HEK293 (cell line): ENCODE data around the gene ZSCAN12.

Experiments used
- GLI2 ChIP-seq: fragments of 450-650 bp; formaldehyde crosslinking; IDR thresholded peaks from 2 replicates; pipeline ENCODE4; 2017; ENCODE audit warnings: missing biosample characterization, missing genetic modification characterization, low read depth, borderline replicate concordance
- KLF1 ChIP-seq: fragments of 450-650 bp; formaldehyde crosslinking; IDR thresholded peaks from 2 replicates; pipeline ENCODE4 v1.5.1; 2016; ENCODE audit warnings: missing biosample characterization, missing genetic modification characterization
- KLF8 ChIP-seq: fragments of 450-650 bp; formaldehyde crosslinking; IDR thresholded peaks from 2 replicates; pipeline ENCODE4 v1.5.1; 2016; ENCODE audit warnings: missing biosample characterization, missing genetic modification characterization
- MZF1 ChIP-seq: fragments of 450-650 bp; formaldehyde crosslinking; IDR thresholded peaks from 2 replicates; pipeline ENCODE4 v1.5.1; 2017; ENCODE audit warnings: missing biosample characterization, missing genetic modification characterization, borderline replicate concordance
- SP2 ChIP-seq: fragments of 450-650 bp; formaldehyde crosslinking; IDR thresholded peaks from 2 replicates; pipeline ENCODE4 v1.5.1; 2016; ENCODE audit warnings: missing biosample characterization, missing genetic modification characterization
- TRIM28 ChIP-seq: IDR thresholded peaks from 2 replicates; pipeline ENCODE4 v1.6.1; 2011; ENCODE audit warnings: low read length, control low read depth, borderline replicate concordance
- ZNF169 ChIP-seq: fragments of 450-650 bp; formaldehyde crosslinking; IDR thresholded peaks from 2 replicates; pipeline ENCODE4 v1.5.1; 2016; ENCODE audit warnings: missing biosample characterization, missing genetic modification characterization
- ZNF184 ChIP-seq: fragments of 450-650 bp; IDR thresholded peaks from 2 replicates; pipeline ENCODE4 v1.5.1; 2018; ENCODE audit warnings: missing biosample characterization, mild to moderate bottlenecking, missing genetic modification characterization
- ZNF302 ChIP-seq: fragments of 450-650 bp; formaldehyde crosslinking; IDR thresholded peaks from 2 replicates; pipeline ENCODE4 v1.5.1; 2016; ENCODE audit warnings: missing biosample characterization, missing genetic modification characterization, low read depth
- ZNF311 ChIP-seq: fragments of 450-650 bp; formaldehyde crosslinking; IDR thresholded peaks from 2 replicates; pipeline ENCODE4 v1.5.1; 2017; ENCODE audit warnings: missing biosample characterization, missing genetic modification characterization, borderline replicate concordance
- ZNF350 ChIP-seq: fragments of 450-650 bp; formaldehyde crosslinking; IDR thresholded peaks from 2 replicates; pipeline ENCODE4 v1.5.0; 2017; ENCODE audit warnings: missing biosample characterization, mild to moderate bottlenecking, missing genetic modification characterization
- ZNF501 ChIP-seq: fragments of 450-650 bp; formaldehyde crosslinking; IDR thresholded peaks from 2 replicates; pipeline ENCODE4 v1.5.1; 2016; ENCODE audit warnings: missing biosample characterization, missing genetic modification characterization
- ZNF548 ChIP-seq: fragments of 450-650 bp; formaldehyde crosslinking; IDR thresholded peaks from 2 replicates; pipeline ENCODE4 v1.5.1; 2016; ENCODE audit warnings: missing biosample characterization, missing genetic modification characterization
- ZNF623 ChIP-seq: fragments of 450-650 bp; formaldehyde crosslinking; IDR thresholded peaks from 2 replicates; pipeline ENCODE4 v1.5.1; 2016; ENCODE audit warnings: missing biosample characterization, missing genetic modification characterization
- ZNF624 ChIP-seq: fragments of 450-650 bp; formaldehyde crosslinking; IDR thresholded peaks from 2 replicates; pipeline ENCODE4 v1.5.1; 2017; ENCODE audit warnings: missing biosample characterization, missing genetic modification characterization
- ZNF660 ChIP-seq: fragments of 450-650 bp; IDR thresholded peaks from 2 replicates; pipeline ENCODE4 v1.5.1; 2018; ENCODE audit warnings: missing biosample characterization, mild to moderate bottlenecking, missing genetic modification characterization
- ZNF677 ChIP-seq: fragments of 450-650 bp; IDR thresholded peaks from 2 replicates; pipeline ENCODE4 v1.5.0; 2018; ENCODE audit warnings: missing biosample characterization, mild to moderate bottlenecking, missing genetic modification characterization, moderate library complexity
- ZSCAN23 ChIP-seq: fragments of 450-650 bp; formaldehyde crosslinking; IDR thresholded peaks from 2 replicates; pipeline ENCODE4 v1.5.1; 2016; ENCODE audit warnings: missing biosample characterization, missing genetic modification characterization
- TF ChIP-seq, protein P1 (sequence below): fragments of 450-650 bp; formaldehyde crosslinking; IDR thresholded peaks from 2 replicates; pipeline ENCODE4 v1.5.1; 2016; ENCODE audit warnings: missing biosample characterization, missing genetic modification characterization, borderline replicate concordance
- TF ChIP-seq, protein P2 (sequence below): fragments of 450-650 bp; formaldehyde crosslinking; IDR thresholded peaks from 2 replicates; pipeline ENCODE4 v1.5.1; 2016; ENCODE audit warnings: missing biosample characterization, missing genetic modification characterization
- TF ChIP-seq, protein P3 (sequence below): fragments of 450-650 bp; IDR thresholded peaks from 2 replicates; pipeline ENCODE4 v1.5.1; 2018; ENCODE audit warnings: missing biosample characterization, missing genetic modification characterization
- TF ChIP-seq, protein P4 (sequence below): fragments of 450-650 bp; formaldehyde crosslinking; IDR thresholded peaks from 2 replicates; pipeline ENCODE4 v1.5.1; 2016; ENCODE audit warnings: missing biosample characterization, missing genetic modification characterization
- TF ChIP-seq, protein P5 (sequence below): fragments of 450-650 bp; formaldehyde crosslinking; IDR thresholded peaks from 2 replicates; pipeline ENCODE4 v1.5.1; 2016; ENCODE audit warnings: missing biosample characterization, missing genetic modification characterization
- TF ChIP-seq, protein P6 (sequence below): fragments of 450-650 bp; formaldehyde crosslinking; IDR thresholded peaks from 2 replicates; pipeline ENCODE4 v1.5.1; 2016; ENCODE audit warnings: missing biosample characterization, missing genetic modification characterization
- TF ChIP-seq, protein P7 (sequence below): fragments of 450-650 bp; formaldehyde crosslinking; IDR thresholded peaks from 2 replicates; pipeline ENCODE4 v1.5.1; 2016; ENCODE audit warnings: missing biosample characterization, missing genetic modification characterization

The ZSCAN12 gene

DNA sequence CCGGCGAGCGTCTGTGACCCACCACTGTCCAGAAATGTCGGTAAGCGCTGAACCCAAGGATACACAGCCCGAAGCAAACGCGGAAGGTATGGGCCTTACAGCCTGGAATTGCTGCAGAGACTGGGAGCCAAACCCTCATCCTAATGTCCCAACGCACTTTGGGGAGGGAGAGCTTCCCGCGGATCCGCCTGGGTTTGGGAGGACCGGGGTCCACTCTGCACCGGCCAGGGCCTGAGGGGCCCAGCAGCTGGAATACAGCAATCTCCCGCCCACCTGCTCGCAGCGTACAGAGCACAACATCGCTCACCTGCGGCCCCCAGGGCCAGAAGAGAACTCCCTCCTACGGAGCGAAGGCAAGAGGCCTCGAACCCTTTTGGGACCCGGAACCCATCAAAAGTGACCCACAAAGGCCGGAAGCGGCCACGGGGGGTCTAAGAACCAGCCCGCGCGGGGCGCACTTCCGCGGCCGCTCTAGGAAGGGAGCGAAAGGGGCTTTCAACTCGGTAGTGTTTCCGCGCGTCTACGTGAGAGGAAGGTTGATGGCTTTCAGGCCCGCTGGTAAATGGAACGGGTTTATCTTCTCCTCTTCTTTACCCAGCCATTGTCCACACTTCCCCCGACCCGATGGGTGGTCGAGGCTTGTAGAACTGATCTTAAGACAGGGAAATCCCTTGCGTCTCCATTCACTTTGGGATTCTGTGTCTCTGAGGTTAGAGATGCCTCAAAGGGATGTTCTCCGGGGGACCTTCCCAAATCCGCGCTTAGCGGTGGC is at the start of gene ZSCAN12 (continued):
- no peak for TF ChIP-seq ZNF350 (tag by site-specific recombination)
- TF ChIP-seq ZNF169 (tag by site-specific recombination), result no peak
- TF ChIP-seq ZNF302 (tag by site-specific recombination), result no peak
- no peak for TF ChIP-seq ZNF677 (tag by site-specific recombination)
- peak; percentile 96 for TF ChIP-seq ZNF660 (tag by site-specific recombination)
- no peak for TF ChIP-seq ZNF624
- TF ChIP-seq GLI2 (tag by site-specific recombination), result no peak
- no peak for TF ChIP-seq ZNF311
- TF ChIP-seq ZSCAN23 (tag by site-specific recombination), result peak; percentile 68; the same call in 1 of the 2 replicates
- no peak for TF ChIP-seq KLF1 (tag by site-specific recombination)
- TF ChIP-seq, protein P1, sequence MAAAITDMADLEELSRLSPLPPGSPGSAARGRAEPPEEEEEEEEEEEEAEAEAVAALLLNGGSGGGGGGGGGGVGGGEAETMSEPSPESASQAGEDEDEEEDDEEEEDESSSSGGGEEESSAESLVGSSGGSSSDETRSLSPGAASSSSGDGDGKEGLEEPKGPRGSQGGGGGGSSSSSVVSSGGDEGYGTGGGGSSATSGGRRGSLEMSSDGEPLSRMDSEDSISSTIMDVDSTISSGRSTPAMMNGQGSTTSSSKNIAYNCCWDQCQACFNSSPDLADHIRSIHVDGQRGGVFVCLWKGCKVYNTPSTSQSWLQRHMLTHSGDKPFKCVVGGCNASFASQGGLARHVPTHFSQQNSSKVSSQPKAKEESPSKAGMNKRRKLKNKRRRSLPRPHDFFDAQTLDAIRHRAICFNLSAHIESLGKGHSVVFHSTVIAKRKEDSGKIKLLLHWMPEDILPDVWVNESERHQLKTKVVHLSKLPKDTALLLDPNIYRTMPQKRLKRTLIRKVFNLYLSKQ (tag by site-specific recombination), result no peak
- no peak for TF ChIP-seq ZNF548 (tag by site-specific recombination)
- peak; percentile 67; the same call in 1 of the 2 replicates for TF ChIP-seq MZF1 (tag by site-specific recombination)
- peak; percentile 47; the same call in 1 of the 2 replicates for TF ChIP-seq ZNF184 (tag by site-specific recombination)
- TF ChIP-seq ZNF623, result 0 out of 2 replicates have a peak, but pooled peaks have one; percentile 6
- TF ChIP-seq, protein P2, sequence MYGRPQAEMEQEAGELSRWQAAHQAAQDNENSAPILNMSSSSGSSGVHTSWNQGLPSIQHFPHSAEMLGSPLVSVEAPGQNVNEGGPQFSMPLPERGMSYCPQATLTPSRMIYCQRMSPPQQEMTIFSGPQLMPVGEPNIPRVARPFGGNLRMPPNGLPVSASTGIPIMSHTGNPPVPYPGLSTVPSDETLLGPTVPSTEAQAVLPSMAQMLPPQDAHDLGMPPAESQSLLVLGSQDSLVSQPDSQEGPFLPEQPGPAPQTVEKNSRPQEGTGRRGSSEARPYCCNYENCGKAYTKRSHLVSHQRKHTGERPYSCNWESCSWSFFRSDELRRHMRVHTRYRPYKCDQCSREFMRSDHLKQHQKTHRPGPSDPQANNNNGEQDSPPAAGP (tag by site-specific recombination), result peak; percentile 91
- TF ChIP-seq, protein P3, sequence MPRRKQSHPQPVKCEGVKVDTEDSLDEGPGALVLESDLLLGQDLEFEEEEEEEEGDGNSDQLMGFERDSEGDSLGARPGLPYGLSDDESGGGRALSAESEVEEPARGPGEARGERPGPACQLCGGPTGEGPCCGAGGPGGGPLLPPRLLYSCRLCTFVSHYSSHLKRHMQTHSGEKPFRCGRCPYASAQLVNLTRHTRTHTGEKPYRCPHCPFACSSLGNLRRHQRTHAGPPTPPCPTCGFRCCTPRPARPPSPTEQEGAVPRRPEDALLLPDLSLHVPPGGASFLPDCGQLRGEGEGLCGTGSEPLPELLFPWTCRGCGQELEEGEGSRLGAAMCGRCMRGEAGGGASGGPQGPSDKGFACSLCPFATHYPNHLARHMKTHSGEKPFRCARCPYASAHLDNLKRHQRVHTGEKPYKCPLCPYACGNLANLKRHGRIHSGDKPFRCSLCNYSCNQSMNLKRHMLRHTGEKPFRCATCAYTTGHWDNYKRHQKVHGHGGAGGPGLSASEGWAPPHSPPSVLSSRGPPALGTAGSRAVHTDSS (tag by site-specific recombination), result peak; percentile 51
- TF ChIP-seq, protein P4, sequence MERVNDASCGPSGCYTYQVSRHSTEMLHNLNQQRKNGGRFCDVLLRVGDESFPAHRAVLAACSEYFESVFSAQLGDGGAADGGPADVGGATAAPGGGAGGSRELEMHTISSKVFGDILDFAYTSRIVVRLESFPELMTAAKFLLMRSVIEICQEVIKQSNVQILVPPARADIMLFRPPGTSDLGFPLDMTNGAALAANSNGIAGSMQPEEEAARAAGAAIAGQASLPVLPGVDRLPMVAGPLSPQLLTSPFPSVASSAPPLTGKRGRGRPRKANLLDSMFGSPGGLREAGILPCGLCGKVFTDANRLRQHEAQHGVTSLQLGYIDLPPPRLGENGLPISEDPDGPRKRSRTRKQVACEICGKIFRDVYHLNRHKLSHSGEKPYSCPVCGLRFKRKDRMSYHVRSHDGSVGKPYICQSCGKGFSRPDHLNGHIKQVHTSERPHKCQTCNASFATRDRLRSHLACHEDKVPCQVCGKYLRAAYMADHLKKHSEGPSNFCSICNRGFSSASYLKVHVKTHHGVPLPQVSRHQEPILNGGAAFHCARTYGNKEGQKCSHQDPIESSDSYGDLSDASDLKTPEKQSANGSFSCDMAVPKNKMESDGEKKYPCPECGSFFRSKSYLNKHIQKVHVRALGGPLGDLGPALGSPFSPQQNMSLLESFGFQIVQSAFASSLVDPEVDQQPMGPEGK (tag by site-specific recombination), result peak; percentile 87
- TF ChIP-seq KLF8, result peak; percentile 87
- TF ChIP-seq TRIM28, result peak; percentile 69; the same call in 1 of the 2 replicates
- TF ChIP-seq, protein P5, sequence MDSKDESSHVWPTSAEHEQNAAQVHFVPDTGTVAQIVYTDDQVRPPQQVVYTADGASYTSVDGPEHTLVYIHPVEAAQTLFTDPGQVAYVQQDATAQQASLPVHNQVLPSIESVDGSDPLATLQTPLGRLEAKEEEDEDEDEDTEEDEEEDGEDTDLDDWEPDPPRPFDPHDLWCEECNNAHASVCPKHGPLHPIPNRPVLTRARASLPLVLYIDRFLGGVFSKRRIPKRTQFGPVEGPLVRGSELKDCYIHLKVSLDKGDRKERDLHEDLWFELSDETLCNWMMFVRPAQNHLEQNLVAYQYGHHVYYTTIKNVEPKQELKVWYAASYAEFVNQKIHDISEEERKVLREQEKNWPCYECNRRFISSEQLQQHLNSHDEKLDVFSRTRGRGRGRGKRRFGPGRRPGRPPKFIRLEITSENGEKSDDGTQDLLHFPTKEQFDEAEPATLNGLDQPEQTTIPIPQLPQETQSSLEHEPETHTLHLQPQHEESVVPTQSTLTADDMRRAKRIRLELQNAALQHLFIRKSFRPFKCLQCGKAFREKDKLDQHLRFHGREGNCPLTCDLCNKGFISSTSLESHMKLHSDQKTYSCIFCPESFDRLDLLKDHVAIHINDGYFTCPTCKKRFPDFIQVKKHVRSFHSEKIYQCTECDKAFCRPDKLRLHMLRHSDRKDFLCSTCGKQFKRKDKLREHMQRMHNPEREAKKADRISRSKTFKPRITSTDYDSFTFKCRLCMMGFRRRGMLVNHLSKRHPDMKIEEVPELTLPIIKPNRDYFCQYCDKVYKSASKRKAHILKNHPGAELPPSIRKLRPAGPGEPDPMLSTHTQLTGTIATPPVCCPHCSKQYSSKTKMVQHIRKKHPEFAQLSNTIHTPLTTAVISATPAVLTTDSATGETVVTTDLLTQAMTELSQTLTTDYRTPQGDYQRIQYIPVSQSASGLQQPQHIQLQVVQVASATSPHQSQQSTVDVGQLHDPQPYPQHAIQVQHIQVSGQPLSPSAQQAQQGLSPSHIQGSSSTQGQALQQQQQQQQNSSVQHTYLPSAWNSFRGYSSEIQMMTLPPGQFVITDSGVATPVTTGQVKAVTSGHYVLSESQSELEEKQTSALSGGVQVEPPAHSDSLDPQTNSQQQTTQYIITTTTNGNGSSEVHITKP (tag by site-specific recombination), result peak; percentile 58; the same call in 1 of the 2 replicates
- TF ChIP-seq ZNF501 (tag by site-specific recombination), result peak; percentile 96
- TF ChIP-seq, protein P6, sequence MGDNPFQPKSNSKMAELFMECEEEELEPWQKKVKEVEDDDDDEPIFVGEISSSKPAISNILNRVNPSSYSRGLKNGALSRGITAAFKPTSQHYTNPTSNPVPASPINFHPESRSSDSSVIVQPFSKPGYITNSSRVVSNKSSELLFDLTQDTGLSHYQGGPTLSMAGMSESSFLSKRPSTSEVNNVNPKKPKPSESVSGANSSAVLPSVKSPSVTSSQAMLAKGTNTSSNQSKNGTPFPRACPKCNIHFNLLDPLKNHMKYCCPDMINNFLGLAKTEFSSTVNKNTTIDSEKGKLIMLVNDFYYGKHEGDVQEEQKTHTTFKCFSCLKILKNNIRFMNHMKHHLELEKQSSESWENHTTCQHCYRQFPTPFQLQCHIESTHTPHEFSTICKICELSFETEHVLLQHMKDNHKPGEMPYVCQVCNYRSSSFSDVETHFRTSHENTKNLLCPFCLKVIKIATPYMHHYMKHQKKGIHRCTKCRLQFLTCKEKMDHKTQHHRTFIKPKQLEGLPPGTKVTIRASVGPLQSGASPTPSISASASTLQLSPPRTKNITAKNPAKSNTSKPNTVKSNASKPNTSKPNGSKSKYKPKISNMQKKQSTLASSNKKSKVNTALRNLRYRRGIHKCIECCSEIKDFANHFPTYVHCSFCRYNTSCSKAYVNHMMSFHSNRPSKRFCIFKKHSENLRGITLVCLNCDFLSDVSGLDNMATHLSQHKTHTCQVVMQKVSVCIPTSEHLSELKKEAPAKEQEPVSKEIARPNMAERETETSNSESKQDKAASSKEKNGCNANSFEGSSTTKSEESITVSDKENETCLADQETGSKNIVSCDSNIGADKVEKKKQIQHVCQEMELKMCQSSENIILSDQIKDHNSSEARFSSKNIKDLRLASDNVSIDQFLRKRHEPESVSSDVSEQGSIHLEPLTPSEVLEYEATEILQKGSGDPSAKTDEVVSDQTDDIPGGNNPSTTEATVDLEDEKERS (tag by site-specific recombination), result peak; percentile 39; the same call in 1 of the 2 replicates
- peak; percentile 77 for TF ChIP-seq SP2 (tag by site-specific recombination)
- TF ChIP-seq, protein P7, sequence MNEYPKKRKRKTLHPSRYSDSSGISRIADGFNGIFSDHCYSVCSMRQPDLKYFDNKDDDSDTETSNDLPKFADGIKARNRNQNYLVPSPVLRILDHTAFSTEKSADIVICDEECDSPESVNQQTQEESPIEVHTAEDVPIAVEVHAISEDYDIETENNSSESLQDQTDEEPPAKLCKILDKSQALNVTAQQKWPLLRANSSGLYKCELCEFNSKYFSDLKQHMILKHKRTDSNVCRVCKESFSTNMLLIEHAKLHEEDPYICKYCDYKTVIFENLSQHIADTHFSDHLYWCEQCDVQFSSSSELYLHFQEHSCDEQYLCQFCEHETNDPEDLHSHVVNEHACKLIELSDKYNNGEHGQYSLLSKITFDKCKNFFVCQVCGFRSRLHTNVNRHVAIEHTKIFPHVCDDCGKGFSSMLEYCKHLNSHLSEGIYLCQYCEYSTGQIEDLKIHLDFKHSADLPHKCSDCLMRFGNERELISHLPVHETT, result peak; percentile 98
